Activated gamma-delta T cell treated with Interleukin-2 at 50 U/mL for 16 hours (primary cell): Measurements from ENCODE around the gene WDR19.

Experiments used
- DNase-seq: peaks from one replicate; pipeline ENCODE4 v3.0.0-alpha.2; 2020

The WDR19 gene

DNA sequence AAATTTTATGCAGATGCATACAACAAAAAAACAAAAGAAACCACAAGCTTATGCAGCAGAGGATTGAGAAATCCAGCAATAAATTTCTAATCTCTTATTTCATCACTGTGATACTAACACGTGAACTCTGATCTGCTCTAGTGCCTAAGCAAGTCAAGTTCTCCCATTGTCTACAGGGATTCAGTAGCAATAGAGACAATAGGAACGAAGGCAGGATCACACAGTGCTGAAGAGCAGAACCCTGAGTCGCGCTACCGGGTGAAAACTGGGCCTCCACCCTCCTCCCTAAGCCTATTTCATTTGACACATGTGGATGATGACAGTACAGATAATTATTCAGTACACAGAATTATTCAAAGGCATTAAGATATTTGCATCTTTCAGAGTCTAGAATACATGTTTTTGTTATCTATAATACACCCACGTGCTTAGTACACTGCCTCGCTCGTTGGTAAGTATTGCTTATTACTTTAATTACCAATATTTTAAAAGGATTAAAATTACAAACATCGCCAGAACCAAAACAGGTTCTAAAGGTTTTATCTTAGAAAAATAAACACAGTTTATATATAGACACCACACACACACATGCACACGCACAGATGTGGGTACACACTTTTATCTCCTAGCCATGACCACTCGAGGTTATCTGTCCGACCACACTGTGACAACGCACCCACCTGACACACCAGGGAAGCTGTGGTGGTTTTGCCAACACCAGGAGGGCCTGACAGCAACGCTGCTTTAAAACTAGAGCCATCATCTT lies 123.8 kb downstream of the WDR19 start:
- DNase-seq: no peak

DNA sequence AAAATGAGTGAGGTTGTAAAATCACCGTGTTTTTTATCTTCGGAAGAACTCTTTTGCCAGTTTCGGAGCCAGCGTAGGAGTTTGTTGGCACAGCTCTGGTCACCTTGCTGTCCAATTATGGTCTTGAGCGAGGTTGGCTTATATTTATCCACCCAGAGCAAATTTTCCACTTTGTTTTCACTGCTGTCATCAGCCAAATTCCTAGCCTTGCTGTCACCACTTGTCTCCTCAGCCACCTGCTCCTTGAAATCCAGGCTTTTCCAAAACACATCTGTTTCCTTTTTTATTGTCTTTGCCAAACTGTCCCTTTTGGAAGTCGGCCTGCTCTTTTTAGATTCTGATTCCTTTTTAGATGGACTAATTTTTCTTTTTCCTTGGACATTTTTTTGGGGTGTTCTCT lies 126.3 kb downstream of the WDR19 start:
- no peak for DNase-seq

- no peak for DNase-seq
Observed at GRCh38 chr4:39312816-39313215, 130.5 kb downstream of the WDR19 start.

- DNase-seq: no peak
Observed at GRCh38 chr4:39319676-39320075, 137.3 kb downstream of the WDR19 start.

DNA sequence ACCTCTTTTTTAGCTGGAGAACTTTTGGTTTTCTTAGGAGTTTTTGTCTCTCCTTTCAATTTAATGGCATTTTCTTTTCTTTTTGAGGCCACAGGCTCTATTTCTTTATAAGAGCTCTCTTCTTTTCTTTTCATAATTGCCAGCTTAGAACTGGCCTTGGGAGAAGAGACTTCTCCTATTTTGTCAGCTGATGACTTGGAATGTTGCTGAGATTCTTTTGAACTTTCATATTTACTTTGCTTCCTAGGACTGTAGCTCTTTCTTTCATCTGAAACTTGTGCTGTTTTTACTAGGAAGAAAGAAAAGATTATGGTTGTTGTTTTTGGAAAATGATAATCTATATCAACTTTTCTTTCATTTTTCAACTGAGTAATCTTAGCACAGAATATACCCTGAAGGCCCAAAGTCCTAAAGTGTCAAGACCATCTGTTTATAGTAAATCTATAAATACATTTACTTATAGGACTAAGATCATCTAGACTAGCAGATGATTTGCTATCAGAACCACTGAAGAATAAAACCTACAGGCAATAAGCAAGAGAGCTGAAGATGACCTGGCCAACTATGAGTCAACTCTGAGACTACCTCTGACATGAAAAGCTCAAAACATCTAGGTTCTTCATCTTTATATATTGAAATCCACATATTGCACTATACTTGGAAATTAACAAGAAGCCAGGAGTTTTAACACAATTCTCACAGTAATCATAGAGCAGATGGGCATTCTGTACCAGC lies 138.2 kb downstream of the WDR19 start:
- DNase-seq: no peak

DNA sequence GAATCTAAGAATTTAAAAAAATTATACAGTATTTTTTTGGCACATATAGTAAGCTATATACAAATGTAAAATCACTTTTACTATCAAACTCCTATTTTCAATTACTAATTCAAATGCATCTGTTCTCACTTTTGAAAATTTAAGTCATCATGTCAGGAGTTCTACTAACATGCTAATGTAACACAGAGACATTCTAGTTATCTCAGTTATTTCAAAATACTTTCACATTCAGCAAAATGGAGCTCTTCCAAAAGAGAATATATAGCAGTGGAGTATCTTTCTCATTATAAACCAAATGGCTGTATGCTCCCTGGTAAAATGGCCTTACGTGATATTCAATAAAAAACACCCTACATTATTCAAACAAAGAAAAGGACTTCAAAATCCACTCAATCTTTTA lies 141.5 kb downstream of the WDR19 start:
- no peak for DNase-seq

DNA sequence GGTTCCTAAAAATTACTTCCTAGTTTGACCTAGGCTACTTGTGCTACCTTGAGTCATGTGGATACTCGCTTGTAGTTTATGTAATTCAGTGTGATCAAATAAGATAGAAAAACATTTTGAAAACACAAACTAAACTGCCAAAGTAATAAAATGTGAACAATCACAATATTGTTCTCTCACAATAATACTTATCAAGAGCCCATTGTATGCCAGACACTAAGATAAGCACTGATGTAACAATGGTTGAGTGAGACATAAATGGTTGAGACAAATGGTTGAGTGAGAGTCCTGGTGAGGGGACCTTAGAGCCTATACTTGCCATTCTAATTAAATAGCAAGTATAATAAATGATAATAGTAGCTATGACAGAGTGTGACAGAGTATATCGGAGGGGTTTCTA lies 142.1 kb downstream of the WDR19 start:
- no peak for DNase-seq

DNA sequence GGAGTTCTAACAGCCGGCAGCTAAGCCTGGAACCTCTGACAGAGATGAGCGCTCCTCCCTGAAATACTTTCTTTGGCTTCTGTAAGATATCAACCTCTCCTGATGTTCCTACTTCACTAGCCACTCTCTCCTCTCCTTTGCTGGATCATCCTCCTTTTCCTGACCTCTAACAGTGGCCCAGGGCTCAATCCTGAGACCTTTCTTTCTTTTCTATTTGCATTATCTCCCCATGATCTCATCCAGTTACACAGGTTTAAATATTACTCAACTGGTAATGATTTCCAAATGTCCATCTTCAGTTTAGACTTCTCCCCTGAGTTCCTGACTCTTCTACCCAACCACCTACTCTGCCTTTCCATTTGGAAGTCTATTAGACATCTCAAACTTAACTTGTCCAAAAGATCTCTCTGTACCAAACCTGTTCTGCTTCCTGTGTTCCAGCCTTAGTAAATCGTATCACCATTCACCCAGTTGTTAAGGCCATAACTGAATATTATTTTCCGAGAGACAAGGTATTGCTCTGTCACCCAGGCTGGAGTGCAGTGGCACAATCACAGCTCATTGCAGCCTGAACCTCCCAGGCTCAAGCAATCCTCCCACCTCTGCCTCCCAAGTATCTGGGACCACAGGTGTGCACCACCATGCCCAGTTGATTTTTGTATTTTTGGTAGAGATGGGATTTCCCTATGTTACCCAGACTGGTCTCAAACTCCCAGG lies 142.7 kb downstream of the WDR19 start:
- DNase-seq: no peak

DNA sequence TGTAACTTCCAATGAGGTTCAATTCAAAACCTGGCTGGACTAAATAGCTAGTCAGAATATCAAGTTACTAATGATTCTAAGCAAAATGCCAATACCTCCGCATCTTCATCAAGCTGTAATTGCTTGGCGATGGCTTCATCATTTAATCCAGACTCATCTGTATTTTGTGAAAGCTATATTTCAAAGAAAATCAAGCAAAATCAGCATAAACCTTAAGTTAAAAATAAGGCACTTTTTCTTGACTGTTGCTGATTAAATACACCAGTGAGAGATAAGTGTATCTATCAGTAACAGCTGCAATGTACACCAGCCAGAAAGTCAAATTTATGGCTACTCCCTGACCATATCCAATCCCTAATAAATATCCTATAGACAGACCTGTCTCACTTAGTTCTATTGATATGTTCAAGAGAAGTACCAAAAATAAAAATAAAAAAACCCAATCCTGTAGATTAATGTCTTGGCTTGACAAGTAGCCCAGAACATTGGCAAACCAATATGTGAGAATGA lies 144.2 kb downstream of the WDR19 start:
- no peak for DNase-seq

DNA sequence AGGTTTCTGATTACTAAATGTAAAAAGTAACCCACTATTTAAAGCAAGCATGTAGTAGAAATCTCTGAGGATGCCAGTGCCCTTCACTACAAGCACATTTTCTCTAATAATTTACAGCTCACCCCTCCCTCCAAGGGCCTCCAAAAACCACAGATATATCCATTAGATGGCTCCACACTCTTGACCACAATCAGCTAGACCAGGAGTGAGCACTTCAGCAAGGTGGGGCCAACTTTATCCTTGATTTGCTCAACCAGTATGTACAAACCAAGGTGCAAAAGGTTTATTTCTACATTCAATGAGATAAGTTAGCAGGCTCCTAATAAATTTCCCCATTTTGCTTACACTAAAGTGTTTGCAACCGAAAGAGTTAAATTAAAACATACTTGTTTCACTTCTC lies 148.0 kb downstream of the WDR19 start:
- DNase-seq: no peak

- DNase-seq: no peak
Observed at GRCh38 chr4:39331191-39331590, 148.9 kb downstream of the WDR19 start.
